T-helper 1 cell (primary cell): ENCODE results near the gene AMIGO1.

ENCODE experiments used
- DNase-seq, 5 donors: peaks; one replicate each; pipeline ENCODE4 v3.0.0-alpha.2; 2012 to 2020

The AMIGO1 gene

GRCh38 chr1:109501644-109502363 is 7.7 kb downstream of the AMIGO1 start:
- DNase-seq: no peak

GRCh38 chr1:109500941-109501381 is 8.6 kb downstream of the AMIGO1 start:
- DNase-seq: no peak

- peak in 4 of 5 donors; percentile 40 to 48 (median 42) for DNase-seq
Measured at GRCh38 chr1:109499661-109500536, 9.6 kb downstream of the AMIGO1 start.

GRCh38 chr1:109499081-109499480 is 10.4 kb downstream of the AMIGO1 start:
- no peak for DNase-seq

- DNase-seq: no peak
Measured at GRCh38 chr1:109498161-109498801, 11.2 kb downstream of the AMIGO1 start.

GRCh38 chr1:109497449-109498160 is 11.9 kb downstream of the AMIGO1 start:
- no peak for DNase-seq

GRCh38 chr1:109495738-109496137 is 13.8 kb downstream of the AMIGO1 start:
- DNase-seq: no peak

- DNase-seq: peak; percentile 76 to 89 (median 84)
Measured at GRCh38 chr1:109493805-109494539, 15.6 kb downstream of the AMIGO1 start, which contains the start of gene CYB561D1. Gene CYB561D1, plus strand, starts transcription at chr1:109494094. Its CDS starts 46 bp downstream, at chr1:109494140.

- no peak for DNase-seq
Measured at GRCh38 chr1:109493227-109493626, 16.3 kb downstream of the AMIGO1 start.

GRCh38 chr1:109492779-109493178 is 16.7 kb downstream of the AMIGO1 start:
- DNase-seq: no peak

- no peak for DNase-seq
Measured at GRCh38 chr1:109491372-109491771, 18.2 kb downstream of the AMIGO1 start.

- DNase-seq: no peak
Measured at GRCh38 chr1:109490934-109491302, 18.6 kb downstream of the AMIGO1 start.

- peak in 4 of 5 donors; percentile 44 to 68 (median 56) for DNase-seq
Measured at GRCh38 chr1:109490029-109490933, 19.2 kb downstream of the AMIGO1 start.

GRCh38 chr1:109488696-109489095 is 20.8 kb downstream of the AMIGO1 start:
- DNase-seq: no peak

GRCh38 chr1:109488201-109488600 is 21.3 kb downstream of the AMIGO1 start:
- no peak for DNase-seq

- DNase-seq: no peak
Measured at GRCh38 chr1:109487261-109487660, 22.3 kb downstream of the AMIGO1 start.

GRCh38 chr1:109485001-109485400 is 24.5 kb downstream of the AMIGO1 start:
- DNase-seq: no peak

- no peak for DNase-seq
Measured at GRCh38 chr1:109484519-109484975, 25.0 kb downstream of the AMIGO1 start.

GRCh38 chr1:109483672-109484518 is 25.6 kb downstream of the AMIGO1 start, which contains the start of gene ATXN7L2:
Gene ATXN7L2, plus strand, starts transcription at chr1:109483905. Its CDS starts 49 bp downstream, at chr1:109483954.
- DNase-seq: peak; percentile 88 to 95 (median 90)
